ENCODE measurements around the gene CACNA1C.

The CACNA1C gene

GRCh38 chr12:2401040-2401439 lies 348.3 kb downstream of the CACNA1C start:
- in situ Hi-C loops (cut with MboI; ENCODE audit: low sequenced_read_pairs) = no loop called here

GRCh38 chr12:2402073-2402579 lies 349.3 kb downstream of the CACNA1C start:
- in situ Hi-C loops (cut with MboI; ENCODE audit: low sequenced_read_pairs) = no loop called here

- in situ Hi-C loops (cut with MboI; ENCODE audit: low sequenced_read_pairs) = no loop called here
Measured at GRCh38 chr12:2403221-2403976, 350.6 kb downstream of the CACNA1C start.

GRCh38 chr12:2405039-2405438 lies 352.3 kb downstream of the CACNA1C start:
- in situ Hi-C loops (cut with MboI; ENCODE audit: low sequenced_read_pairs) = no loop called here

GRCh38 chr12:2406903-2407302 lies 354.1 kb downstream of the CACNA1C start:
- in situ Hi-C loops (cut with MboI; ENCODE audit: low sequenced_read_pairs) = no loop called here

GRCh38 chr12:2408262-2408661 lies 355.5 kb downstream of the CACNA1C start:
- in situ Hi-C loops (cut with MboI; ENCODE audit: low sequenced_read_pairs) = no loop called here

GRCh38 chr12:2409656-2410265 lies 357.0 kb downstream of the CACNA1C start:
- in situ Hi-C loops (cut with MboI; ENCODE audit: low sequenced_read_pairs) = no loop called here

- in situ Hi-C loops (cut with MboI; ENCODE audit: low sequenced_read_pairs) = no loop called here
Measured at GRCh38 chr12:2410496-2410895, 357.7 kb downstream of the CACNA1C start.

GRCh38 chr12:2411011-2411410 lies 358.2 kb downstream of the CACNA1C start:
- in situ Hi-C loops (cut with MboI; ENCODE audit: low sequenced_read_pairs) = no loop called here

- in situ Hi-C loops (cut with MboI; ENCODE audit: low sequenced_read_pairs) = no loop called here
Measured at GRCh38 chr12:2411616-2412304, 359.0 kb downstream of the CACNA1C start.

GRCh38 chr12:2412305-2412643 lies 359.5 kb downstream of the CACNA1C start:
- in situ Hi-C loops (cut with MboI; ENCODE audit: low sequenced_read_pairs) = no loop called here

GRCh38 chr12:2413301-2413700 lies 360.5 kb downstream of the CACNA1C start:
- in situ Hi-C loops (cut with MboI; ENCODE audit: low sequenced_read_pairs) = no loop called here

GRCh38 chr12:2413999-2414792 lies 361.4 kb downstream of the CACNA1C start:
- in situ Hi-C loops (cut with MboI; ENCODE audit: low sequenced_read_pairs) = no loop called here

GRCh38 chr12:2414810-2415567 lies 362.2 kb downstream of the CACNA1C start:
- in situ Hi-C loops (cut with MboI; ENCODE audit: low sequenced_read_pairs) = no loop called here

GRCh38 chr12:2415568-2415944 lies 362.8 kb downstream of the CACNA1C start:
- in situ Hi-C loops (cut with MboI; ENCODE audit: low sequenced_read_pairs) = no loop called here

- in situ Hi-C loops (cut with MboI; ENCODE audit: low sequenced_read_pairs) = no loop called here
Measured at GRCh38 chr12:2416158-2416557, 363.4 kb downstream of the CACNA1C start.

GRCh38 chr12:2417481-2418160 lies 364.8 kb downstream of the CACNA1C start:
- in situ Hi-C loops (cut with MboI; ENCODE audit: low sequenced_read_pairs) = no loop called here

- in situ Hi-C loops (cut with MboI; ENCODE audit: low sequenced_read_pairs) = no loop called here
Measured at GRCh38 chr12:2418579-2418978, 365.8 kb downstream of the CACNA1C start.

GRCh38 chr12:2422591-2422990 lies 369.8 kb downstream of the CACNA1C start:
- in situ Hi-C loops (cut with MboI; ENCODE audit: low sequenced_read_pairs) = no loop called here

- in situ Hi-C loops (cut with MboI; ENCODE audit: low sequenced_read_pairs) = no loop called here
Measured at GRCh38 chr12:2429032-2429431, 376.2 kb downstream of the CACNA1C start.

Data from HL-60/S4 treated with phorbol 12-myristate 13-acetate at 8.2 ng/mL for 4 days and 3 days (cell line).